ENCODE results near the gene SLC35G3.

DNA sequence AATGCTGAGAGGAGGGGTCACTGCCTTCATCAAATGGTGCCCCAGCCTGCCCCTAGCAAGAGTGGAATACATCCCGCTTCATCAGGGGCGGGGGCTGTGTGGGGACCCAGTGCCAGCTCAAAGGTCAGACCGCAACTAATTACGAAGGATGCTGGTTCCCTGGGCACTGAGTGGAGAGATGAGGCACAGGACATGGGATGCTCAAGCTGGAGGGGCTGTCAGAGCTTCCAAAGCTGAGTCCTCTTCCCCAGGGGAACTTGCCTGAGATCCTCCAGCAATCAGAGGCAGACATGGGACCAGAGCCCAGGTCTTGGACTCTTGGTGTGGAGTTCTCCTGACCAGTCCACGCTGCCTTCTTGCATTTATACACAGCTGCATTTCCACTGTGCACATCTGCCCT, 27.7 kb downstream of the SLC35G3 start:
- TF ChIP-seq, protein P1, sequence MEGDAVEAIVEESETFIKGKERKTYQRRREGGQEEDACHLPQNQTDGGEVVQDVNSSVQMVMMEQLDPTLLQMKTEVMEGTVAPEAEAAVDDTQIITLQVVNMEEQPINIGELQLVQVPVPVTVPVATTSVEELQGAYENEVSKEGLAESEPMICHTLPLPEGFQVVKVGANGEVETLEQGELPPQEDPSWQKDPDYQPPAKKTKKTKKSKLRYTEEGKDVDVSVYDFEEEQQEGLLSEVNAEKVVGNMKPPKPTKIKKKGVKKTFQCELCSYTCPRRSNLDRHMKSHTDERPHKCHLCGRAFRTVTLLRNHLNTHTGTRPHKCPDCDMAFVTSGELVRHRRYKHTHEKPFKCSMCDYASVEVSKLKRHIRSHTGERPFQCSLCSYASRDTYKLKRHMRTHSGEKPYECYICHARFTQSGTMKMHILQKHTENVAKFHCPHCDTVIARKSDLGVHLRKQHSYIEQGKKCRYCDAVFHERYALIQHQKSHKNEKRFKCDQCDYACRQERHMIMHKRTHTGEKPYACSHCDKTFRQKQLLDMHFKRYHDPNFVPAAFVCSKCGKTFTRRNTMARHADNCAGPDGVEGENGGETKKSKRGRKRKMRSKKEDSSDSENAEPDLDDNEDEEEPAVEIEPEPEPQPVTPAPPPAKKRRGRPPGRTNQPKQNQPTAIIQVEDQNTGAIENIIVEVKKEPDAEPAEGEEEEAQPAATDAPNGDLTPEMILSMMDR (optimal IDR thresholded peaks at IDR 0.05 in 1 of 3, IDR thresholded peaks at IDR 0.05 in 1 of 3, conservative IDR thresholded peaks at IDR 0.05 in 1 of 3; ENCODE audit: extremely low read depth in 1 of 3, insufficient read depth in 2 of 3, low read length in 3 of 3): no peak
- no peak for TF ChIP-seq EZH2 (IDR thresholded peaks at IDR 0.05; ENCODE audit: low read length)

All from keratinocyte (primary cell).